ENCODE measurements around the gene COL4A3. TPM values are rescaled to one million over a fixed set of nuclear protein-coding genes. Genes with fewer than 3 reads are reported as not detected.

Gene COL4A3
- total and polyA plus RNA-seq, 9 donors, result under 0.01 to 0.18 (median 0.08) TPM; not detected in 5

- no CpG with 5 or more reads among the region's 3 CpGs for WGBS (ENCODE audit: insufficient coverage)
- no peaks in the 10 kb centered on the region for H3K9me3 ChIP-seq (replicated peaks; ENCODE audit: control insufficient read depth, low read depth, low read length)
- no peak overlapping the region for H3K27ac ChIP-seq (ENCODE audit: low read length)
- H3K4me3 ChIP-seq (ENCODE audit: low read length), result no peak overlapping the region
- H3K27me3 ChIP-seq (ENCODE audit: control insufficient read depth, insufficient read depth, low read length), result no peaks in the 10 kb centered on the region
- H3K4me1 ChIP-seq (ENCODE audit: control insufficient read depth, insufficient read depth, low read length), result no peaks in the 10 kb centered on the region
- DNase-seq, result no peak
- no peaks in the 10 kb centered on the region for H3K36me3 ChIP-seq (ENCODE audit: control insufficient read depth, insufficient read depth, low read length)
These were observed 16.3 kb downstream of the COL4A3 start for GRCh38 chr2:227180770-227181169.

- H3K4me1 ChIP-seq (ENCODE audit: control insufficient read depth, insufficient read depth, low read length), result no peaks in the 10 kb centered on the region
- H3K27ac ChIP-seq (ENCODE audit: low read length), result no peak overlapping the region
- no peaks in the 10 kb centered on the region for H3K9me3 ChIP-seq (replicated peaks; ENCODE audit: control insufficient read depth, low read depth, low read length)
- H3K27me3 ChIP-seq (ENCODE audit: control insufficient read depth, insufficient read depth, low read length), result no peaks in the 10 kb centered on the region
- no peak for DNase-seq
- H3K36me3 ChIP-seq (ENCODE audit: control insufficient read depth, insufficient read depth, low read length), result no peaks in the 10 kb centered on the region
- H3K4me3 ChIP-seq (ENCODE audit: low read length), result no peak overlapping the region
These were observed 18.3 kb downstream of the COL4A3 start for GRCh38 chr2:227182765-227183164.

GRCh38 chr2:227183657-227184367, 19.4 kb downstream of the COL4A3 start:
- WGBS (ENCODE audit: insufficient coverage), result no CpG with 5 or more reads among the region's 2 CpGs
- H3K4me3 ChIP-seq (ENCODE audit: low read length), result no peak overlapping the region
- H3K27ac ChIP-seq (ENCODE audit: low read length), result no peak overlapping the region
- DNase-seq, result no peak
- no peaks in the 10 kb centered on the region for H3K9me3 ChIP-seq (replicated peaks; ENCODE audit: control insufficient read depth, low read depth, low read length)
- H3K36me3 ChIP-seq (ENCODE audit: control insufficient read depth, insufficient read depth, low read length), result no peaks in the 10 kb centered on the region
- H3K27me3 ChIP-seq (ENCODE audit: control insufficient read depth, insufficient read depth, low read length), result no peaks in the 10 kb centered on the region
- no peaks in the 10 kb centered on the region for H3K4me1 ChIP-seq (ENCODE audit: control insufficient read depth, insufficient read depth, low read length)

- Histone ChIP-seq H3K4me3 (ENCODE audit: low read length) (no peak overlapping the region), H3K4me1 (ENCODE audit: control insufficient read depth, insufficient read depth, low read length) (no peaks in the 10 kb centered on the region), H3K27me3 (ENCODE audit: control insufficient read depth, insufficient read depth, low read length) (no peaks in the 10 kb centered on the region), H3K9me3 (replicated peaks; ENCODE audit: control insufficient read depth, low read depth, low read length) (no peaks in the 10 kb centered on the region), H3K27ac (ENCODE audit: low read length) (no peak overlapping the region), H3K36me3 (ENCODE audit: control insufficient read depth, insufficient read depth, low read length) (no peaks in the 10 kb centered on the region)
- WGBS (ENCODE audit: insufficient coverage), result 78% methylated on average over 2 of the region's 6 CpGs
- DNase-seq, result no peak
These were observed 21.3 kb downstream of the COL4A3 start for GRCh38 chr2:227185615-227186232.

GRCh38 chr2:227186751-227187150, 22.3 kb downstream of the COL4A3 start:
- Histone ChIP-seq H3K4me3 (ENCODE audit: low read length) (no peak overlapping the region), H3K36me3 (ENCODE audit: control insufficient read depth, insufficient read depth, low read length) (no peaks in the 10 kb centered on the region), H3K27ac (ENCODE audit: low read length) (no peak overlapping the region), H3K4me1 (ENCODE audit: control insufficient read depth, insufficient read depth, low read length) (no peaks in the 10 kb centered on the region), H3K9me3 (replicated peaks; ENCODE audit: control insufficient read depth, low read depth, low read length) (no peaks in the 10 kb centered on the region), H3K27me3 (ENCODE audit: control insufficient read depth, insufficient read depth, low read length) (no peaks in the 10 kb centered on the region)
- WGBS (ENCODE audit: insufficient coverage), result no CpG with 5 or more reads among the region's 1 CpG
- no peak for DNase-seq

GRCh38 chr2:227188292-227188691, 23.9 kb downstream of the COL4A3 start:
- H3K4me3 ChIP-seq (ENCODE audit: low read length), result no peak overlapping the region
- WGBS (ENCODE audit: insufficient coverage), result 18% methylated on average over 3 of the region's 6 CpGs
- H3K9me3 ChIP-seq (replicated peaks; ENCODE audit: control insufficient read depth, low read depth, low read length), result no peaks in the 10 kb centered on the region
- no peaks in the 10 kb centered on the region for H3K4me1 ChIP-seq (ENCODE audit: control insufficient read depth, insufficient read depth, low read length)
- no peak overlapping the region for H3K27ac ChIP-seq (ENCODE audit: low read length)
- peak; percentile 33 for DNase-seq
- no peaks in the 10 kb centered on the region for H3K27me3 ChIP-seq (ENCODE audit: control insufficient read depth, insufficient read depth, low read length)
- no peaks in the 10 kb centered on the region for H3K36me3 ChIP-seq (ENCODE audit: control insufficient read depth, insufficient read depth, low read length)

GRCh38 chr2:227191367-227191766, 26.9 kb downstream of the COL4A3 start:
- Histone ChIP-seq H3K9me3 (replicated peaks; ENCODE audit: control insufficient read depth, low read depth, low read length) (no peaks in the 10 kb centered on the region), H3K27ac (ENCODE audit: low read length) (no peak overlapping the region), H3K36me3 (ENCODE audit: control insufficient read depth, insufficient read depth, low read length) (no peaks in the 10 kb centered on the region), H3K4me3 (ENCODE audit: low read length) (no peak overlapping the region), H3K4me1 (ENCODE audit: control insufficient read depth, insufficient read depth, low read length) (no peaks in the 10 kb centered on the region), H3K27me3 (ENCODE audit: control insufficient read depth, insufficient read depth, low read length) (no peaks in the 10 kb centered on the region)
- WGBS (ENCODE audit: insufficient coverage), result 31% methylated on average over 2 of the region's 3 CpGs
- peak; percentile 31 for DNase-seq

- Histone ChIP-seq H3K9me3 (replicated peaks; ENCODE audit: control insufficient read depth, low read depth, low read length) (no peaks in the 10 kb centered on the region), H3K4me3 (ENCODE audit: low read length) (no peak overlapping the region), H3K4me1 (ENCODE audit: control insufficient read depth, insufficient read depth, low read length) (no peaks in the 10 kb centered on the region), H3K27me3 (ENCODE audit: control insufficient read depth, insufficient read depth, low read length) (no peaks in the 10 kb centered on the region), H3K36me3 (ENCODE audit: control insufficient read depth, insufficient read depth, low read length) (no peaks in the 10 kb centered on the region), H3K27ac (ENCODE audit: low read length) (no peak overlapping the region)
- 40% methylated on average over 1 of the region's 3 CpGs for WGBS (ENCODE audit: insufficient coverage)
- no peak for DNase-seq
These were observed 28.1 kb downstream of the COL4A3 start for GRCh38 chr2:227192491-227192890.

GRCh38 chr2:227194219-227194618, 29.8 kb downstream of the COL4A3 start:
- Histone ChIP-seq H3K36me3 (ENCODE audit: control insufficient read depth, insufficient read depth, low read length) (no peaks in the 10 kb centered on the region), H3K27me3 (ENCODE audit: control insufficient read depth, insufficient read depth, low read length) (no peaks in the 10 kb centered on the region), H3K4me3 (ENCODE audit: low read length) (no peak overlapping the region), H3K9me3 (replicated peaks; ENCODE audit: control insufficient read depth, low read depth, low read length) (no peaks in the 10 kb centered on the region), H3K27ac (ENCODE audit: low read length) (no peak overlapping the region), H3K4me1 (ENCODE audit: control insufficient read depth, insufficient read depth, low read length) (no peaks in the 10 kb centered on the region)
- no CpG with 5 or more reads among the region's 2 CpGs for WGBS (ENCODE audit: insufficient coverage)
- DNase-seq, result no peak

- H3K27ac ChIP-seq (ENCODE audit: low read length), result no peak overlapping the region
- WGBS (ENCODE audit: insufficient coverage), result 38% methylated on average over 2 of the region's 3 CpGs
- H3K9me3 ChIP-seq (replicated peaks; ENCODE audit: control insufficient read depth, low read depth, low read length), result no peaks in the 10 kb centered on the region
- no peak overlapping the region for H3K4me3 ChIP-seq (ENCODE audit: low read length)
- no peak for DNase-seq
- no peaks in the 10 kb centered on the region for H3K27me3 ChIP-seq (ENCODE audit: control insufficient read depth, insufficient read depth, low read length)
- H3K36me3 ChIP-seq (ENCODE audit: control insufficient read depth, insufficient read depth, low read length), result no peaks in the 10 kb centered on the region
- H3K4me1 ChIP-seq (ENCODE audit: control insufficient read depth, insufficient read depth, low read length), result no peaks in the 10 kb centered on the region
These were observed 34.4 kb downstream of the COL4A3 start for GRCh38 chr2:227198866-227199265.

All from muscle of leg (tissue), 11 donors.